Stimulated activated naive CD4-positive, alpha-beta T cell (primary cell): Measurements from ENCODE around the gene BRAT1.
"Not testable (repeated sequence)": the region's sequence is repeated elsewhere in the genome, so short reads cannot be mapped to it uniquely, and the experiment has no call there.

ENCODE experiments used
- DNase-seq, 6 experiments: peaks; one replicate each; lab custom pipeline; 2025; lab: John Stamatoyannopoulos, UW

Gene BRAT1

DNA sequence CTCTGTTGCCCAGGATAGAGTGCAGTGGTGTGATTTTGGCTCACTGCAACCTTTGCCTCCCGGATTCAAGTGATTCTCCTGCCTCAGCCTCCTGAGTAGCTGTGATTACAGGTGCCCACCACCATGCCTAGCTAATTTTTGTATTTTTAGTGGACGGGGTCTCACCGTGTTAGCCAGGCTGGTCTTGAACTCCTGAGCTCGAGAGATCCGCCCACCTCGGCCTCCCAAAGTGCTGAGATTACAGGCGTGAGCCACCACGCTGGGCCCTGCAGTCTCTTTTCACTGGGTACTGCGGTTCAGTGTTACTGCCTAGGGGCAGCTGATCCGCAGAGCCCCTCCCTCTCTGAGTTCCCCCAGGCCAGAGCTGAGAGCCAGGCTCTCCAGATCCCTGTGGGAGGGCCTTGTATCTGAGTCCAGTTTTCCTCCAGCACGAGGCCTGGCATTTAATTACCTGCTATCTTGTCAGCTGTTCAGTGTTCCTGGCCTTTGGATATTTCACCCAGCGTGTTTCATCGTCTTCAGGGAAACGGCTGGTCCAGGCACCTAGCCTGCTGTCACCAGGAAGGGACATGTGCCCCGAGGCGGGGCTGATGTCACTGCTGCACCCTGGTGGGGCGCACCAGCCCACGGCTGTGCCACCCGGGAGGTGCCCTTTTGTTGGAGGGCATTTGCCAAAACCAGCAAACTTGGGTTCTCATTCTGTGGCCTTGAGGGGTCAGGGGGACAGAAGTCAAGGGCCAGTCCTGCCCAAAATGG is 19.3 kb downstream of the BRAT1 start:
- not testable (repeated sequence) for DNase-seq

DNA sequence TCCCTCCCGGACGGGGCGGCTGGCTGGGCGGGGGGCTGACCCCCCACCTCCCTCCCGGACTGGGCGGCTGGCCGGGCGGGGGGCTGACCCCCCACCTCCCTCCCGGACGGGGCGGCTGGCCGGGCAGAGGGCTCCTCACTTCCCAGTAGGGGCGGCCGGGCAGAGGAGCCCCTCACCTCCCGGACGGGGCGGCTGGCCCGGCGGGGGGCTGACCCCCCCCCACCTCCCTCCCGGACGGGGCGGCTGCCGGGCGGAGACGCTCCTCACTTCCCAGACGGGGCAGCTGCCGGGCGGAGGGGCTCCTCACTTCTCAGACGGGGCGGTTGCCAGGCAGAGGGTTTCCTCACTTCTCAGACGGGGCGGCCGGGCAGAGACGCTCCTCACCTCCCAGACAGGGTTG is 21.1 kb downstream of the BRAT1 start:
- DNase-seq = not testable (repeated sequence)

DNA sequence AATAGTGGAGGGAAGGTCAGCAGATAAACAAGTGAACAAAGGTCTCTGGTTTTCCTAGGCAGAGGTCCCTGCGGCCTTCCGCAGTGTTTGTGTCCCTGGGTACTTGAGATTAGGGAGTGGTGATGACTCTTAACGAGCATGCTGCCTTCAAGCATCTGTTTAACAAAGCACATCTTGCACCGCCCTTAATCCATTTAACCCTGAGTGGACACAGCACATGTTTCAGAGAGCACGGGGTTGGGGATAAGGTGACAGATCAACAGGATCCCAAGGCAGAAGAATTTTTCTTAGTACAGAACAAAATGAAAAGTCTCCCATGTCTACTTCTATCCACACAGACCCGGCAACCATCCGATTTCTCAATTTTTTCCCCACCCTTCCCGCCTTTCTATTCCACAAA is 21.8 kb downstream of the BRAT1 start:
- DNase-seq = not testable (repeated sequence)

DNA sequence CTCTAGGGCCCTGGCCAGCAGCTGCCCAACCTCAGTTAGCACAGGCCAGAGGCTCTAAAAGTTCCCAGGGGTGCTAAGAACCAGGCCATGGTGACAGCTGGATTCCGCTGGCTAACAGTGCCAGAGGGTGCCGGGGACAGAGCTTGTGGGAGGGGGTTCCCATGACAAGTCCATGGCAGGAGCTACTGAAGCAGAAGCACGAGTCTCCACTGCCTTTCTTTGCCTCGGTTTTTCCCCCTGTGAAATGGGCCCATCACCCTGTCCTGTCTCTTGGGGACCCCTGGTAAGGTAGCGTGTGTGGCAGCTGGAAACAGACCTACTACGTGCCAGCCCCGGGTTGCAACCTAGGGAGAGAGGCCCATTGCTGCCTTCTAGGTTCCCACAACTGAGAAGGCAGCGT is 22.5 kb downstream of the BRAT1 start:
- DNase-seq = peak in 1 of 6 experiments; percentile 12

DNA sequence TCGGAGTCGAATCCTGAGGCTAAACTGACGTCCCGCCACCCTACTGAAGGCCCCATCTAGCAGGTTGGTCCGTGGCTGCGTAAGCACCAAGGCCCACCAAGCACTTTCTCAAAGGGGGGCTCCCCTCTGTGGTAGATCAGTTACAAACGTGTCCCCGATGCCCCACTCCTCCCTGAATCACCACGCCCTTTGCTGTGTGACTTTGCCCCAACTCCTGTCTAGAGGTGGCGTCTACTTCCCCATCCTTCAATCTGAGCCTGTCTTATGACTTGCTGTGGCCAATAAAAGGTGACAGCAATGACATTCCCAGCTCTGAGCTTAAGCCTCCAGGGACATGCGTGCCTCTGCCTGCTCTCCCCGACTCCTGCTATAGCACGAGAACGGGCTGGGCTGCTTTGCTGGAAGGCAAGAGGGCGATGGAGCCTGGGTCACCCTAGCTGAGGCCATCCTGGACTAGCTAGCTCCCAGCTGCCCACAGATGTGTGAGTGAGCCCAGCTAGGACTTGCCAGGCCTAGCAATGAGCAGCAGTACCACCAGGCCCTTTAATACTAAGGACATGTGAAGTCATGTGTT is 23.0 kb downstream of the BRAT1 start:
- peak in 1 of 6 experiments; percentile 23 for DNase-seq

DNA sequence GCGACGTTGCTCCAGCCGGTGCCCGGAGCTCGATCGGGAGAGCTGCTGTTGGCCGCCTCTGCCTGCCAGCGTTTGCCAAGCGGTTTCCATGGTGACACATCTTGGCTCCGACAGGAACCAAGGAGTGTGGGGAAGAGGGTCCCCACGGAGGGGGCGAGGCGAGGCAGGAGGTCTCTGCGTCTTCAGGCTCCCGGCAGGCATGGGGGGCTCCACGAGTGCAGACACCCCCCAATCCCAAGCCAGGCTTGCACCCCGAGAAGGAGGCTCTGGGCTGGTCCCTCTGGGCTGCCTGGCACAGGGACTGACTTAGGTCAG is 23.6 kb downstream of the BRAT1 start:
- peak in 1 of 6 experiments; percentile 46 for DNase-seq

DNA sequence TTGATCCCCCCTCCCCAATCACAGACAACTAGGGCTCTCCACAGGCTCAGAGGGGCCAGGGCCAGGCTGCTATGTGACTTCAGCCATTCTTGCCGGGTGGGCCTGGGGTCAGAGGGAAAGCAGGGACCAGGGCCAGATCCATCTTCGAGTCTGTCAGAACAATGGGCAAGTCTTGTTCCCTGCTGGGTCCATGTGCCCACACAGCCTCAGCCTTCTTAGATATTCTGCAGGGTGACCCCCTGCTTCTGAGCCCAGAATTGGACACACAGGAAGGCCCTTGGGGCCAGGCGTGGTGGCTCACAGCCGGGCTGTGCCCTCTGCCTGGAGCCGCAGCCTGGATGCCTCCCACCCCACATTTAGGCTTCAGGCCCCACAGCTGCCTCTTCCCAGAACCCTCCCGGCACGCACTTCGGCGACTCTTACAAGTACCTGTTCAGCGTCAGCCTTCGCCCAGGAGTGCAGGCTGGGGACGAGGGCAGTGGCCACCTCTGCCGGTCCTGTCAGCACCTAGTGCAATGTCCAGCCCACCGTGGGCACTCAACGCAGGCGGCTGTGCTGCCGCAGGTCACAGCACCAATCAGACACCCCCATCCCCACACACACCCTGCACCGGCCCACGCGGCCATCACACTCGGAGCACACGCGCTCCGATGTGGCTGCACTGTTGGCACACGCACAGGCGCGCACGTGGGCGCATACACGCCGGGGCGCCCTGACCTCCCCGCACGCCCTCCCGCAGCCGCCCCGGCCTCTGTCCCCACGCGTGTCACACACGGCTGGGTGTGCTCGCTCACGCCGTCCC is 24.1 kb downstream of the BRAT1 start:
- DNase-seq = peak in 2 of 6 experiments; percentile 43 to 46

DNA sequence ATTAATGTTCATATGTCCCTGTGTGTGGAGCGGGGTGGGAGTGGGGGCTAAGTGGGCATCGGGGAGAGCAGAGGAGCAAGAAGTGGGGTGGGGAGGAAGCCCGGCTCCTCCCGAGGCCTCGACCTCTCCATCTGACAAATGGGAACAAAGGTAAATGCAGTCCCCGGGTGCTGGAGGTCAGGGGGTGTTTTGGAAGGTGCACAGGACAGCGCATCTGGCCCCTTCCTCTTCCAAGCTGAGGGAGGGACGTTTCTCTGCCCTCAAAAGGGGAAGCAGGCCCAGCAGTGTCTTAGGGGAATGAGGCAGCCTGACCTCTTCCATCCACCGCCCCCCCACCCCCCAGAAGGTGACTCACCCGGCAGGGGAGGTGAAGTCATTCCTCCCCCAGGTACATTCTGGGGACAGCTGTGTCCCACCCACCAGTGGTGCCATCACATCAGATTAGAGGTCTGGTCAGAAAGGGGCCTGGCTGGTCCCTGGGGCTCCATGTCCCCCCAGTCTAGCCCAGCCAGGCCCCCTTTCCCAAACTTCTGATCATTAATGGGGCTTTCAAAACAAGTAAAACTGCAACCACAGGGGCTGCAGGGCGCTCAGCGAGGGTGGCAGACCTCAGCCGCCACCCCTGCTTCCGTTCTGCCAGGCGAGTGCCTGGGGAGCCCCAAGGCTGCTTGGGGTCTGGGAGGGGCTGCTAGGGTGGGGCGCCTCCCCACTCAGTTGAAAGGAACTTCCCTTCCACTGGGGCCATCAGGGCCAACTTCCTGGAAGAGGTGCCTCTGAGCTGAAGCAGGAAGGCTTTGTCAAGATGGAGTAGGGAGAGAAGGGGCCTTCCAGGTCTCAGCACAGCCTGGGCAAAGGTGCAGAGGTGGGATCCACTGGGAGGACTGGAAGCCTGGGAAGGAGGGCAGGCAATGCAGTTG is 25.0 kb downstream of the BRAT1 start:
- peak; percentile 66 to 81 (median 74) for DNase-seq

DNA sequence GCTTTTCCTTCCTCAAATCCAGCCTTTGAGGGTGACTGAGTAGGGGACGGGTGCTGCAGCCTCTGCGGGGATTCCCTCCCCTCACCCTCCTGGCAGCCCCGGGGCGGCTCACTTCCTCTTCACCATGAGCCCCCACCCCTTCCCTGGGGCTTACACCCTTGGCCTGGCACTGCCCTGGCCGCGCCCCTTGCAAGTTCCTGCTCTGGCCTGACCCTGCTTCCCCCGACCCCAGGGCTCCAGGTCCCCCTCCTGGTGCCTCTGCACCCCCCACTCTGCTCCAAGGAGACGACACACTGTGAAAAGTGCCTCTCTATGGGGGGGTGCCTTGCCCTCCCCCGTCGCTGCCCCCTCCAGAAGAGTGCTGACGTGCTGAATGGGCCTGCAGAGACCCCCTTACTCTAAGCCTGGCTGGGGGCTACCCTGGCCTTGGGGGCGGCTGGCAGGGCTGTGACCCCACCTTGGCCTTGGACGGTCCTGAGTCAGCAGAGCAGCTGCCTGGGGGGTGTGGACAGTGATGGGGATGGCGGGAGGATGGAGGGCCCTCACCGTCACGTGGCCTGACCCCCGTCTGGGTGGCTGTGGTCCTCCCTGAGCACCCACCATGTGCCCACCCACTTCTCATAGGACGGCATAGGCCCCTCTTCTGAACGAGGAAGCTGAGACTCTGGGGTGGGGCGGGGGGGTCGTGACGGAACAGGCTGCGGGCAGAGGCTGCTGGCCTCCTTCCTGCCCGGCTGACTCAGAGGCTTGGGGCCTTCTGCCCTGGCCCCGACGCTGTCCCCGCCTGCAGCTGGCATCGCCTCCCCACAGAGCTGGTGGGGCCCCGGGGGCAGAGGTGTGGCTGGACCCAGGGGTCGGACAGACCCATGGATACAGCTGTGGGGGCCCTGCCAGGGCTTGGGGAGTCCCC is 25.9 kb downstream of the BRAT1 start:
- DNase-seq = peak; percentile 22 to 66 (median 51)

DNA sequence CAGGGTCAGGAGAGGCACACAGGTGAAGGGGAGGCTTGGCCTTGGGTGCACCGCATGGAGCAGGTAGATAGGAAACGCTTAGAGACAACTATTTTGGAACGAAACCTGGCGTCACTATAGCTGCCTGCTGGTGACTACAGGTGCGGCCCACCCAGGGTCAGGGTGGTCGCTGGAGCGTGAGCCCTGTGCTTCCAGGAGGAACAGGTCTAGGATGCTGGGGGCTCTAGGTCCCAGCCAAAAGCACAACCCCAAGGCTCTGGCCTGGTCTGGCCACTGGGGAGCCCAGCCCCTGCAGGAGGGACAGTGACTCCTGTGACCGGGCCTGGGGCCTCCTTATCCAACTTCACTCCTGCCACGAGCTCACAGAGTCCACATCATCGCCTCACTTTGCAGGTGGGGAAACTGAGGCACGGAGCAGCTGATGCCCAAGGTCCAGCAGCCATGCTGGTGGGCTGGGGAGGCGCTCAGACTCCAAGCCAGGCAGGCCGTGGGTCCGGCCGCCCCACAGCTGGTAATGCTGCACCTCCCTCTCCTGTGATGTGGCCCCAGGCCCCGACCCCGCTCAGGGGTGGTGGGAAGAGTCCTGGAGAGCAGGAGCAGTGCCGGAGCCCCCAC is 26.7 kb downstream of the BRAT1 start:
- DNase-seq = no peak

DNA sequence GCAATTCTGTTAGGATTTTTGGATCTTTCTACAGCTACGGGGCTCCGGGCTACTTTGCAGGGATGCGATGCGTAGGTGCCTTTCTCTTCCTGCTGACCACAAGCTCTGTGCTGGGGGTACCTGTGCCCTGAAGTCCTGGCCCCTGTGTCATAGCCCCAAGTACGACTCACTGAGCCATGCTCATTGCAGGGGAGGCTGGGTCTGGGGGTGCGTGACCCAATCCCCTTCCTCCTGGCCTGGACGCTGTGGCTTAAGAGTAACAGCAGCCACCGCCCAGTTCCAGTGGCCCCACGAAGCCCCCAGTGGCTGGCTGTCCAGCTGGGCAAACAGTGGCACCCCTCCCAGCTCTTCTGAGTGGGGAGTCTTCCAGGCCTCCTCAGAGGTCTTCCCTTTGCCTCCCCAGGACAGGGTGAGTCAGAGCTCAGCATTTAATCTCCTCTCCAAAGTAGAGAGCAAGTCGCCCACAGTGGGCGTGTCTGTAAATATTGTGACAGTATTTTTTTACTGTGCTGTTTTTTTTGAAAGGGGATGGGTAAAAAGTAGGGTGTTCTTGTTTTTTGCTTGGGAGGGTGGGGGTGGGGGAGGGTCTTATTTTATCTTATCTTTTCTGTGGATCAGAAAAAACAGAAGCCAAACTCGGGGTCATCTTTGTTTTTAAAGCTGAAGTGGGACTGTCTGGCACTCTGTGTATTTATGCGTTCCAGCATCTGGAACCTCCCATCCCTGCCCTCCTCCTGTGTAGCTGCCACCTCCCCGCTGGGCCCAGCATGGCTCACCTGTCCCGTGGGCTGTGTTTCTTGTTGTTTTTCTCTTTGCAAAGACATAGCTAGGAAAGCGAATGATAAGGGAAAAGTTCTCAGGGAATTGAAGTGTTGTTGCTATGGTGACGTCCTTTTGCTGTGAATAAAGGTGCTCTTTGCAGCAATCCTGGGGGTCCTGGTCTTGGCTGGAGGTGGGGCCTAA is 27.5 kb downstream of the BRAT1 start:
- peak in 5 of 6 experiments; percentile 29 to 50 (median 40) for DNase-seq

DNA sequence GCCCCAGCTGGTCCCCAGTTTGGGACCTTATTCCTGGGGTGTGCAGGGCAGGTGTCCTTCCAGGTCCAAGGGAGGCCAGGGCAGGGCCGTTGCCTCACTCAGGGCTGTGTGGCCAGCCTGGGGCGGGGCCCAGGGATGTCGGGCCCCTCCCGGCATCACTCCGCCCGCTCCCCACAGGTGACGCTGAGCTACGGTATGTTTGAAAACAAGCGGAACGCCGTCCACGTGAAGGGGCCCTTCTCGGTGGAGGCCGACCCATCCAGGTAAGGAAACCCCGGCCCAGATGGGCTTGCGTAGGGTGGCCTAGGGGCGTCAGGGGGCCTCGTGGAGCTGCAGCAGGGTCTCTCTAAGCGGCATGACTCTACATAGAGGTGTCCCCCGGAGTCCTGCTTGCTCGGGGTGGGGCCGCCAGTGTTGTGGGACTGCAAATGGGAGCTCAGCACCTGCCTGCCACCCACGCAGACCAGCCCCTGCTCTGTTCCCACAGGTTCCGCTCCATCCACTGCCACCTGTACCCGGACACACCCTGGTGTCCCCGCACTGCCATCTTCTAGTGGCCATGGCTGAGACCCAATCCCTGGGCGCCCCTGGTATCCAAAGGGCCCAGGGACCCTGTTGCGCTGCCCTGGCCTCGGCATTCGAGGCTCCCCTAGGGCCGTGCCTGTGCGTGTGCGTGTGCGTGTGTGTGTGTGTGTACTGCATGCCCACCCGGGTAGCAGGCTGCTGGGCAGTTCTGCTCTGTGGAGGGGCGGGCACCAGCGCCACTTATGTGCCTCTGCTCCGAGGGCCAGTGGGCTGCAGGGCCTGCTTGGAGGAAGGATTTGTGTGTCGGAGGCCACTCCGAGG is 28.4 kb downstream of the BRAT1 start:
- no peak for DNase-seq

DNA sequence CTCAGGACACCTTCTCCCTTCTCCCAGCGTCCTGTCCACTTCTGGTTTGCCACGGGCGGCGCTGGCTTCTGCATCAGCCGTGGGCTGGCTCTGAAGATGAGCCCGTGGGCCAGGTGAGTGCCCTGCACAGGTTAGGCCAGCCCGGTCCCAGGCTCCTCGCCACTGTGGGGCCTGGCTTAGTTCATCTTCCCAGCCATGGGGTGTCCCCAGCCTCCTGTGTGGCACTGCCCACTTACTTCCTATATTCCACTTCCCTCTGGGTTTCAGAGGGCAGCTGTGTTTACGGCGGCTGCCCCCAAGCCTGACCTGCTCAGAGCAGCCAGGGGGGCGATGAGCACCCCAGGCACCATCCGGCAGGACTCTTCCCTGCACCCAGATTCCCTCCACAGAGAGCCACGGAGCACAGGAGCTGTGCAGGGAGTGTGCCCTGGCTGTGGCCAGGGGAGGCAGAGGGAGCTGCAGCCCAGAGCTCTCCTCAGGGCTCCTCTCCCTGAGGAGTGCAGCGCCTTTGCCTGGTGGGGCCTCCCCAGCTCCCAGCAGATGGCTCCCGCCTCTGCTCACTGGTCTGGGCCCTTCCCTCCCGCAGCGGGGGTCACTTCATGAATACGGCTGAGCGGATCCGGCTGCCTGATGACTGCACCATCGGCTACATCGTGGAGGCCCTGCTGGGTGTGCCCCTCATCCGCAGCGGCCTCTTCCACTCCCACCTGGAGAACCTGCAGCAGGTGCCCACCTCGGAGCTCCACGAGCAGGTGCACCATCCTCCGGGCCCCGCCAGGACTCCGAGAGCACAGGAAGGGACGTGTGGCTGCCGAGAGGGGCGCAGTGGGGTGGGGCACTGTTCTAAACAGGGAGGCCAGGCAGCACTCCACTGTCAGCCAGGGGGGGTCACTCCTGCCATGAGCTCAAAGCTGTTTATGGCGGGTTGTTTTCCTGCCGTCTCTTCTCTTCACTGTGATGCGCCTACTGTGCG is 29.4 kb downstream of the BRAT1 start:
- DNase-seq = no peak

DNA sequence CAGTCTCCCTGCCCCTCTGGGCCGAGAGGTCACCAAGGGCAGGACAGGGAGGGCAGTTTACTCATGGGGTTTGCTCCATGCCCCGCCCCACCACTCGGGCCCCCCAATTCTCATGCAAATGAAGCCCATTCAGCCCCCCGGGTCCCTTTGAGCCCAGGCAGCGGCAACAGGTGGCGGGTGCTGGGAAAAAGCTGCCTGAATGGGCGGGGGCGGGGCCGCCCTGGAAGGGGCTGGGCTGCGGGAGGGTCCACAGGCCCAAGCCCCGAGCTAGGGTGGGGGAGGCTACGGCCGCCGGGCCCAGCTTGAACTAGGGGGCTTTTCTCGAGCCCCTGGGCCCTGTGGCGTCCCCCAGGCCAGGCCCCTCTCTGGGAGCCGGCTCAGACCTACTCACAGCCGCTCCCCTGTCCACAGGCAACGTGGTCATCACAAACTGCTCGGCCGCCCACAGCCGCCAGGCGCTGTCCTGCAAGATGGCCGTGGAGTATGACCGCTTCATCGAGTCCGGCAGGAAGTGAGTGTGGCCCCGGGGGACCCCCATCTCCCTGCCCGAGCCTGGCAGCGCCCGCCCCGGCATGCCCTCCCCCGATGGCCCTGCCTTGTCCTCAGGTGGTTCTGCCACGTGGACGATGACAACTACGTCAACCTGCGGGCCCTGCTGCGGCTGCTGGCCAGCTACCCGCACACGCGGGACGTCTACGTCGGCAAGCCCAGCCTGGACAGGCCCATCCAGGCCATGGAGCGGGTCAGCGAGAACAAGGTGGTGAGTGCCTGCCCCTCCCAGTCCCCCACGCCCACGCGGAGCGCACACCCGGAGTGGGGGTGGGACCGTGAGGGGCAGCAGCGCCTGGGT is 30.3 kb downstream of the BRAT1 start:
- no peak for DNase-seq

DNA sequence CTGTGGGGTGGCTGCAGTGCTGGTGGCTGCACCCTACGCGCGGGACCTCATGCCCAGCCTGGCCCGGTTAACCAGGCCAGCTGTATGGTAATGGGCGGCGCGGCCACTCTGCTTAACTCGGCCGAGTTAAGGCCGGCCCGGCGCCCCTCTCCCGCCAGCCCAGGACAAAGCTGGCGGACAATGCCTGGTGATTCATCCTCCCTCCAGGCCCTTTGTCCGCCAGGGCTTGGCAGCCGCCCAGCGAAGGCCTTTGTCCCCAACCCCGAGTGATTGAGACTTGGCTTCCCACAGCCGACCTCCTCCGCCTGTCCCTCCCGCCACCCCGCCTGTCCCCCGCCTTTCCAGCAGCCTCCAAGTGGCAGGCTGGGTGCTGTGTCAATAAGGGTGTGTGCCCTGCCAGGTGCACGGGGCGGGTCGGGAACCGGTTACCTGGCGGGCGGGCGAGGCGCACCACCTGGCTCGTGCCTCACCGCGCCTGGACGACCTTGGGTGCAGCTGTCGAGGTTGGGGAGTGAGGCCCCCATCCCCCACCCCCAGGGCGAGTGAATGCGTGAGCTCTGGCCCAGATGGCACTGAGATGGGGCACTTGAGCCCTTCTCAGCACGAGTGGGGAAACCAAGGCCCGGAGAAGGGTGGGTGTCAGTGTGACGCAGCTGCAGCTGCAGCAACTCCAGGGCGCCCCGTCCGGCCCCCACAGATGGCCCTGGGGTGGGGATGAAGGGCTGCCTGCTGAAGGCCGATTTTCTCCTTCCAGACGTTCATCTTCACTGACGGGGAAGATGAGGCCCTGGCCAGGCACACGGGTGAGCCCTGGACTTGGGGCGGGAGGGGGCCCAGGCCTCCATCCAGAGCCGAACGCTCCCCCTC is 31.1 kb downstream of the BRAT1 start:
- peak in 4 of 6 experiments; percentile 19 to 46 (median 34) for DNase-seq
